Ascending aorta (tissue), 2 donors: ENCODE results near the gene CCM2. TPM values are rescaled to one million over a fixed set of nuclear protein-coding genes. Genes with fewer than 3 reads are reported as not detected.

ENCODE experiments used
- DNase-seq, 2 donors: peaks; one replicate each; pipeline ENCODE4 v3.0.0-alpha.2; 2019; ENCODE audit warnings: low spot score in 2 of 2
- H3K27ac ChIP-seq, 2 donors: fragments of 200-600 bp; sonication (generic); one replicate each; pipeline ENCODE4 v1.5.1; 2016 to 2017; ENCODE audit warnings: mild to moderate bottlenecking in 1 of 2
- H3K27me3 ChIP-seq: fragments of 200-600 bp; sonication (generic); one replicate; pipeline ENCODE4 v1.5.1; 2017
- H3K36me3 ChIP-seq, 2 donors: fragments of 200-600 bp; sonication (generic); one replicate each; pipeline ENCODE4 v1.5.1; 2016
- H3K4me1 ChIP-seq, 2 donors: fragments of 200-600 bp; sonication (generic); one replicate each; pipeline ENCODE4 v1.5.1; 2016 to 2017; ENCODE audit warnings: mild to moderate bottlenecking in 1 of 2
- H3K4me3 ChIP-seq, 2 donors: fragments of 200-600 bp; sonication (generic); one replicate each; pipeline ENCODE4 v1.5.1; 2016 to 2017; ENCODE audit warnings: mild to moderate bottlenecking in 1 of 2
- H3K9me3 ChIP-seq, 2 donors: fragments of 200-600 bp; sonication (generic); one replicate each; pipeline ENCODE4 v1.5.1; 2016
- intact Hi-C: fragments of 100-400 bp; cut with DNase I; formaldehyde crosslinking; loops from one replicate; pipeline ENCODE4 v1.15.1; 2023
- total RNA-seq: library from RNA; depleted of rRNA; stranded (reverse); fragments of >200 nt; gene quantifications from one replicate; pipeline ENCODE4 v1.1.0, GENCODE V29; 2016
- TF ChIP-seq, protein P1 (sequence below), 3 experiments: fragments of 200-600 bp in 2 of 3; fragments of 450-650 bp in 1 of 3; sonication (generic) in 2 of 3; IDR thresholded peaks; one replicate each; pipeline ENCODE4 v1.5.1; 2016 to 2019; ENCODE audit warnings: antibody characterized with exemption in 3 of 3, mild to moderate bottlenecking in 1 of 3, moderate library complexity in 1 of 3

The CCM2 gene
- total RNA-seq, 1 donor from 2014 or later, result 61.5 TPM

DNA sequence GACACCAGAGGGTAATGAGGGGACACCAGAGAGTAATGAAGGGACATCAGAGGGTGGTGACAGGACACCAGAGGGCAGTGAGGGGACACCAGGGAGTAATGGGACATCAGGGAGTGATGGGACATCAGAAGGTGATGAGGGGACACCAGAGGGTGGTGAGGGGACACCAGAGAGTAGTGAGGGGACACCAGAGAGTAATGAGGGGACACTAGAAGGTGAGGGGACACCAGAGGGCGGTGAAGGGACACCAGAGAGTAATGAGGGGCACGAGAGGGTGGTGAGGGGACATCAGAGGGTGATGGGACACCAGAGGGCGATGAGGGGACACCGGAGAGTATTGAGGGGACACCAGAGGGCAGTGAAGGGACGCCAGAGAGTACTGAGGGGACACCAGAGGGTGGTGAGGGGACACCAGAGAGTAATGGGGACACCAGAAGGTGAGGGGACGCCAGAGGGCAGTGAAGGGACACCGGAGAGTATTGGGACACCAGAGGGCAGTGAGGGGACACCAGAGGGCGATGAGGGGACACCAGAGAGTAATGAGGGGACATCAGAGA lies 78.2 kb downstream of the CCM2 start:
- Histone ChIP-seq H3K4me1 (no peaks in the 10 kb centered on the region), H3K27me3 (no peaks in the 10 kb centered on the region), H3K27ac (no peak overlapping the region), H3K36me3 (peaks cover 39 to 46% of the 10 kb centered on the region in 2 donors), H3K4me3 (no peak overlapping the region), H3K9me3 (no peaks in the 10 kb centered on the region)
- no peak for DNase-seq
- intact Hi-C loops, result no loop called here
- TF ChIP-seq, protein P1, sequence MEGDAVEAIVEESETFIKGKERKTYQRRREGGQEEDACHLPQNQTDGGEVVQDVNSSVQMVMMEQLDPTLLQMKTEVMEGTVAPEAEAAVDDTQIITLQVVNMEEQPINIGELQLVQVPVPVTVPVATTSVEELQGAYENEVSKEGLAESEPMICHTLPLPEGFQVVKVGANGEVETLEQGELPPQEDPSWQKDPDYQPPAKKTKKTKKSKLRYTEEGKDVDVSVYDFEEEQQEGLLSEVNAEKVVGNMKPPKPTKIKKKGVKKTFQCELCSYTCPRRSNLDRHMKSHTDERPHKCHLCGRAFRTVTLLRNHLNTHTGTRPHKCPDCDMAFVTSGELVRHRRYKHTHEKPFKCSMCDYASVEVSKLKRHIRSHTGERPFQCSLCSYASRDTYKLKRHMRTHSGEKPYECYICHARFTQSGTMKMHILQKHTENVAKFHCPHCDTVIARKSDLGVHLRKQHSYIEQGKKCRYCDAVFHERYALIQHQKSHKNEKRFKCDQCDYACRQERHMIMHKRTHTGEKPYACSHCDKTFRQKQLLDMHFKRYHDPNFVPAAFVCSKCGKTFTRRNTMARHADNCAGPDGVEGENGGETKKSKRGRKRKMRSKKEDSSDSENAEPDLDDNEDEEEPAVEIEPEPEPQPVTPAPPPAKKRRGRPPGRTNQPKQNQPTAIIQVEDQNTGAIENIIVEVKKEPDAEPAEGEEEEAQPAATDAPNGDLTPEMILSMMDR (IDR thresholded peaks at IDR 0.05), result no peak

DNA sequence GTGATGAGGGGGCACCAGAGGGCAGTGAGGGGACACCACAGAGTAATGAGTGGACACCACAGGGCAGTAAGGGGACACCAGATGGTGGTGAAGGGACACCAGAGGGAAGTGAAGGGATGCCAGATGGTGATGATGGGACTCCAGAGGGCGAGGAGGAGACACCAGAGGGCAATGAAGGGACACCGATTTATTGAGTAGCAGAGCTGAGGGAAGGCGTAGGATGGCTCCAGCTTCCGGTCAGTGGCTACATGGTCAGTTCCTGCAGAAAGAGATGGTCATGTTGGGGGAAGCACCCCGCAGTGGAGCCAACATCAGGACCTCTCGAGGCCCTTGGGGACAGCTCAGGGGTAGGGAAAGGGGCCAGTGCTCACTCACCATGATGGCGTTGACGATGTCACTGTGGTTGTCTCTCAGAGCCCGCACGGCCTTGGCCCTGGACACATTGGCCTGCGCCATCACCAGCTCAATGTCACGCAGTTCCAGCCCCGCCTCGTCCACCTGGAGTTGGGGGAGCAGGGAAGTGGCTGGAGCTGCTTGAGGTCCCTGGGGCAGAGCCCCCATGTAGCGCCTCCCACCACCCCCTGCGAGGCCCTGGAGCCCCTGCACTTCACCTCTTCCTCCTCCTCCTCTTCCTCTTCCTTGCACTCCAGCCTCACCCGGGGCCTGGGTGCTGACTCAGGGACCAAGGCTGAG lies 80.4 kb downstream of the CCM2 start:
- Histone ChIP-seq H3K27me3 (no peaks in the 10 kb centered on the region), H3K36me3 (peaks cover 25 to 31% of the 10 kb centered on the region in 2 donors), H3K4me1 (no peaks in the 10 kb centered on the region), H3K27ac (no peak overlapping the region), H3K4me3 (no peak overlapping the region), H3K9me3 (no peaks in the 10 kb centered on the region)
- TF ChIP-seq, protein P1 (IDR thresholded peaks at IDR 0.05), result no peak
- intact Hi-C loops, result loop anchor here (10.0 kb wide), 1 partner anchor 1206 kb away; no protein-coding TSS in a partner anchor
- DNase-seq, result no peak

DNA sequence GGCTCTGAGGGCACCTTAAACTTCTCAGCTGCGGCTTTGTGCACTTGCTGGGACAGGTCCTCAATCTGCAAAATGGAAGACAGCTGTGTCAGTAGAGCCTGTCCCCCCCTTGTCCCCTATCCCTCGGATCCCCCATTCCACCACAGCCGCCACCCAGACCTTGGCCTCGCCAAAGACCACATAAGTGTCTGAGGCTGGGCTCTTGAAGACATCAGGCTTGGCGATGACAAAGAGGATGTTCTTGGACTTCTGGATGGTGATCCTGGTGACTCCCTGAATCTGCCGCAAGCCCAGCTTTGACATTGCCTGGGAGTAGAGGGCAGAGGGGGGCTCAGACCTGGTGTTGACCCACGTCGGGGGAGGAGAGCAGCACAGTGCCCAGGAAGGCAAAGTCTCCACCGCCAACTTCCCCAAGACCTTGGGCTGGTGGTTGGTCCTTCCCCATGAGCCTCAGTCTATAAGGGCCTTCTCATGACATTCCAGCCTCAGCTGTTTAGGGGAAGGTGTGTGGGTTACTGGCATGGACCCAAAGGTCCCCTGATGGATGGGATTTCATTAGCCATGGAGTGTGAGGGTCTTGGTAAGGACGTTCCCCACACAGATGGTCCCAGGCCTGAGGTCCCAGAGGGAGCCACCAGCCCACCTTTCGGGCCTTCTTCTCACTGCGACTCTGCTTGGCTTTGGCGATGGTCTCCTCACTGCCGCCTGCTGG lies 81.1 kb downstream of the CCM2 start:
- no peaks in the 10 kb centered on the region for H3K4me1 ChIP-seq
- H3K27me3 ChIP-seq, result no peaks in the 10 kb centered on the region
- TF ChIP-seq, protein P1 (IDR thresholded peaks at IDR 0.05), result no peak
- H3K36me3 ChIP-seq, result peaks cover 18 to 27% of the 10 kb centered on the region in 2 donors
- intact Hi-C loops, result loop anchor here (10.0 kb wide), 1 partner anchor 1206 kb away; no protein-coding TSS in a partner anchor
- H3K27ac ChIP-seq, result no peak overlapping the region
- no peak overlapping the region for H3K4me3 ChIP-seq
- no peaks in the 10 kb centered on the region for H3K9me3 ChIP-seq
- no peak for DNase-seq

DNA sequence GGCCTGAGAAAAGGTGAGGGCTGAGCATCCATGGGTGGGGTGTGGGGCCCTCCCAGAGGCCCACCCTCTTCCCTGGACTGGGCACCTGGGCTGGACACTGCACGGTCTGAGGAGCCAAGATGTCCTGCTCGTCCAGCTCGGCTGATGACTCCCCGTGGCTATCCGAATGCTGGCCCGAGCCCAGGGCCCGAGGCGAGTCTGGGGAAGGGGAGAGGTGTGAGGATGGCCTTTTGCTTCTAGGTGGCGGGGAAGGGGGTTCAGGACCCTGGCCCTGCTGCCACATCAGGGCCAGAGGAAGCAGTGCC lies 81.6 kb downstream of the CCM2 start:
- intact Hi-C loops, result loop anchor here (10.0 kb wide), 1 partner anchor 1207 kb away; no protein-coding TSS in a partner anchor

DNA sequence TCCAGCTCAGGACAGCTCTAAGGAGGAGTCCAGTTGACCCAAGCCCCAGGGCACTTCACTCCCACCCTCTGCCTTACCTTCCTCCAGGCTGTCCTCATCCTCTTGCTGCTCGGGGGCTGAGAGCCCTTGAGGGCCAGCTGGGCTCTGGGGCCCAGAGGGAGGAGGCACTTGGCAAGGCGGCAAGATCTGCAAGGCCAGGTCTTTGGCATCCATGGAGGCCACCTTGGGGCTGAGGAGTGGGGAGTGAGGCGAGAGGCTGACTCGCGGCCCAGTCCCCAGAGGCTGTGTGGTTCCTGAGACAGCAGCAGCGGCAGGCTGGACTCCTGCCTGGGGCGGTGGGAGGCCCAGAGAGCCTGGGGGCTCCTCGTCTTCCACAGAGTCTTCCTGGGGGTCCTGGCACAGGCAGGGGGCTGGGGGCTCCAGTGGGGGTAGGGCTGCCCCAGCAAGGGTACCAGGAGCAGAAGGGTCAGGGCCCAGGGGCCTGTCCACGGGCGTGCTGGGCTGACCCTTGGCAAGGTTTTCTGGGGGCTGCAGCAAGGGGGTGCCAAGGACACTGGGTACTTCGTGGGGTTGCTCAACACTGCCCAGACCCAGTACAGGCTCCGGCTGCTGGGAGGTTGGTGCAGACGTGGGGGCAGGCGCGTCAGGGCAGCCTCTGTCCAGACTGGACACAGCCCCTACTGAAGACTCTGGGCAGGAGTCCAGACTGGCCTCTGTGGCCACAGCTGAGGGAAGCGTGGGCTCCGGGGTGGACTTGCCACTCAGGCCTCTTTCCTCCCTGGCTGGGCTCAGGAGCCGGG lies 82.2 kb downstream of the CCM2 start:
- TF ChIP-seq, protein P1 (IDR thresholded peaks at IDR 0.05), result no peak
- Histone ChIP-seq H3K9me3 (no peaks in the 10 kb centered on the region), H3K36me3 (peaks cover 7 to 16% of the 10 kb centered on the region in 2 donors), H3K4me1 (no peaks in the 10 kb centered on the region), H3K27ac (no peak overlapping the region), H3K27me3 (no peaks in the 10 kb centered on the region), H3K4me3 (no peak overlapping the region)
- DNase-seq, result peak in 1 of 2 donors; percentile 61
- intact Hi-C loops, result loop anchor here (10.0 kb wide), 1 partner anchor 1207 kb away; no protein-coding TSS in a partner anchor

More for the DNA sequence above, 81.6 kb downstream of the CCM2 start:
- Histone ChIP-seq H3K27ac (no peak overlapping the region), H3K4me1 (no peaks in the 10 kb centered on the region), H3K27me3 (no peaks in the 10 kb centered on the region), H3K9me3 (no peaks in the 10 kb centered on the region), H3K36me3 (peaks cover 13 to 22% of the 10 kb centered on the region in 2 donors), H3K4me3 (no peak overlapping the region)
- peak in 1 of 2 donors; percentile 60 for DNase-seq
- TF ChIP-seq, protein P1 (IDR thresholded peaks at IDR 0.05), result no peak
